CD8-positive, alpha-beta memory T cell (primary cell): ENCODE data around the gene PEX11B. TPM values are rescaled to one million over a fixed set of nuclear protein-coding genes. Genes with fewer than 3 reads are reported as not detected.
"Not testable (repeated sequence)": the region's sequence is repeated elsewhere in the genome, so short reads cannot be mapped to it uniquely, and the experiment has no call there.

Source experiments
- CTCF ChIA-PET: fragments of 350-600 bp; sonication (Branson Sonifier 250); formaldehyde crosslinking; loops from one replicate; lab custom pipeline; 2021; ENCODE audit warnings: antibody characterized with exemption; lab: Charles Lee
- POLR2A ChIA-PET: fragments of 350-600 bp; sonication (Branson Sonifier 250); formaldehyde crosslinking; loops from one replicate; lab custom pipeline; 2021; ENCODE audit warnings: antibody characterized with exemption; lab: Charles Lee
- DNase-seq, 5 donors: peaks; one replicate each; pipeline versions ENCODE4 v3.0.0 to v3.0.0-alpha.2; 2020 to 2022; ENCODE audit warnings: mixed read lengths in 1 of 5
- H3K27ac ChIP-seq: one replicate; pipeline ENCODE4 v1.7.0; 2013; ENCODE audit warnings: low read depth, mild to moderate bottlenecking, low read length, moderate library complexity
- H3K27me3 ChIP-seq: 2 replicates; pipeline ENCODE4 v1.7.0; 2013; ENCODE audit warnings: low read length, mild to moderate bottlenecking; ENCODE audit not compliant: insufficient read depth, poor library complexity, severe bottlenecking
- H3K36me3 ChIP-seq: 2 replicates; pipeline ENCODE4 v1.7.0; 2013; ENCODE audit warnings: mild to moderate bottlenecking, low read length, moderate library complexity; ENCODE audit not compliant: insufficient read depth
- H3K4me1 ChIP-seq: 2 replicates; pipeline ENCODE4 v1.7.0; 2013; ENCODE audit warnings: mild to moderate bottlenecking, low read length, moderate library complexity; ENCODE audit not compliant: insufficient read depth
- H3K4me3 ChIP-seq: 2 replicates; pipeline ENCODE4 v1.7.0; 2013; ENCODE audit warnings: mild to moderate bottlenecking, low read length
- H3K9me3 ChIP-seq: 2 replicates; pipeline ENCODE4 v1.7.0; 2013; ENCODE audit warnings: mild to moderate bottlenecking, low read length
- H3K27ac Mint-ChIP-seq, 8 donors: one replicate each; pipeline ENCODE4 v1.8.0; 2020 to 2021; ENCODE audit warnings: mixed read lengths in 8 of 8, mild to moderate bottlenecking in 6 of 8, inconsistent platforms in 3 of 8, moderate library complexity in 3 of 8
- H3K27me3 Mint-ChIP-seq, 2 donors: one replicate each; pipeline ENCODE4 v1.8.0; 2020 to 2021; ENCODE audit warnings: mixed read lengths in 2 of 2, mild to moderate bottlenecking in 1 of 2, moderate library complexity in 1 of 2
- H3K36me3 Mint-ChIP-seq, 3 donors: one replicate each; pipeline ENCODE4 v1.8.0; 2020 to 2021; ENCODE audit warnings: mixed read lengths in 3 of 3, inconsistent platforms in 1 of 3, mild to moderate bottlenecking in 1 of 3
- H3K4me1 Mint-ChIP-seq, 3 donors: one replicate each; pipeline ENCODE4 v1.8.0; 2020 to 2021; ENCODE audit warnings: mixed read lengths in 3 of 3, inconsistent platforms in 1 of 3, mild to moderate bottlenecking in 1 of 3
- H3K4me3 Mint-ChIP-seq, 7 donors: one replicate each; pipeline ENCODE4 v1.8.0; 2020 to 2021; ENCODE audit warnings: mixed read lengths in 7 of 7, mild to moderate bottlenecking in 6 of 7, moderate library complexity in 4 of 7, inconsistent platforms in 2 of 7
- H3K9me3 Mint-ChIP-seq, 5 donors: one replicate each; pipeline ENCODE4 v1.8.0; 2020 to 2022; ENCODE audit warnings: mixed read lengths in 5 of 5, mild to moderate bottlenecking in 3 of 5, moderate library complexity in 2 of 5, inconsistent platforms in 1 of 5
- polyA plus RNA-seq: library from polyadenylated mRNA; unstranded; fragments of 300-500 nt; fragmentation: Illumina TruSeq; gene quantifications from one replicate; pipeline ENCODE4 v1.2.3, GENCODE V29; 2021
- total RNA-seq, 2 experiments: library from RNA; stranded (reverse); gene quantifications; one replicate each; pipeline ENCODE4 v1.2.3, GENCODE V29; 2021

Gene PEX11B
- total and polyA plus RNA-seq, 3 experiments from 2014 or later, result 42.0 to 46.9 (median 43.1) TPM

GRCh38 chr1:145936247-145936646 lies 17.7 kb upstream of the PEX11B start:
- Histone ChIP-seq H3K9me3 (no peaks in the 10 kb centered on the region), H3K36me3 (no peaks in the 10 kb centered on the region), H3K27me3 (no peaks in the 10 kb centered on the region), H3K4me3 (no peak overlapping the region), H3K27ac (no peak overlapping the region), H3K4me1 (peaks cover 22% of the 10 kb centered on the region)
- DNase-seq, result no peak
- H3K9me3 Mint-ChIP-seq, result no peaks in the 10 kb centered on the region
- POLR2A ChIA-PET, result interaction anchor here (0.9 kb wide), 1 partner anchor 9 kb away, joined by 6 read pairs; the partner anchor contains the start of gene RBM8A
- H3K27me3 Mint-ChIP-seq, result no peaks in the 10 kb centered on the region
- CTCF ChIA-PET, result interaction anchor here (3.0 kb wide), 1 partner anchor 9 kb away, joined by 8 read pairs; the partner anchor contains the start of gene RBM8A
- H3K36me3 Mint-ChIP-seq, result peaks cover 0 to 51% (median 13%) of the 10 kb centered on the region in 3 donors
- H3K4me3 Mint-ChIP-seq, result no peak overlapping the region
- H3K27ac Mint-ChIP-seq, result peak overlapping the region in 6 of 8 donors; percentile 0 to 68 (median 49)
- peaks cover 20 to 26% (median 26%) of the 10 kb centered on the region in 3 donors for H3K4me1 Mint-ChIP-seq

GRCh38 chr1:145935708-145936107 lies 17.2 kb upstream of the PEX11B start:
- ChIA-PET POLR2A (interaction anchor here (0.9 kb wide), 1 partner anchor 8 kb away, joined by 6 read pairs; the partner anchor contains the start of gene RBM8A), CTCF (interaction anchor here (3.0 kb wide), 1 partner anchor 8 kb away, joined by 8 read pairs; the partner anchor contains the start of gene RBM8A)
- H3K9me3 ChIP-seq, result no peaks in the 10 kb centered on the region
- no peaks in the 10 kb centered on the region for H3K27me3 ChIP-seq
- no peak for DNase-seq
- peaks cover 22 to 32% (median 31%) of the 10 kb centered on the region in 3 donors for H3K4me1 Mint-ChIP-seq
- H3K36me3 ChIP-seq, result no peaks in the 10 kb centered on the region
- peak overlapping the region in 7 of 8 donors; percentile 7 to 80 (median 68) for H3K27ac Mint-ChIP-seq
- no peak overlapping the region for H3K27ac ChIP-seq
- peaks cover 22% of the 10 kb centered on the region for H3K4me1 ChIP-seq
- H3K9me3 Mint-ChIP-seq, result no peaks in the 10 kb centered on the region
- peaks cover 0 to 50% (median 12%) of the 10 kb centered on the region in 3 donors for H3K36me3 Mint-ChIP-seq
- no peak overlapping the region for H3K4me3 Mint-ChIP-seq
- H3K4me3 ChIP-seq, result no peak overlapping the region
- no peaks in the 10 kb centered on the region for H3K27me3 Mint-ChIP-seq

GRCh38 chr1:145932522-145933009 lies 14.0 kb upstream of the PEX11B start:
- H3K27me3 ChIP-seq, H3K27ac ChIP-seq, H3K4me3 ChIP-seq, H3K27me3 Mint-ChIP-seq, H3K36me3 ChIP-seq, H3K9me3 Mint-ChIP-seq, POLR2A ChIA-PET, H3K9me3 ChIP-seq: not testable (repeated sequence)
- H3K36me3 Mint-ChIP-seq, result peaks cover 0 to 38% (median 12%) of the 10 kb centered on the region in 3 donors
- DNase-seq, result peak in 4 of 5 donors; percentile 27 to 60 (median 52)
- H3K4me1 ChIP-seq, result peaks cover 31% of the 10 kb centered on the region
- H3K4me3 Mint-ChIP-seq, result peak overlapping the region; percentile 69 to 84 (median 75)
- peaks cover 25 to 40% (median 37%) of the 10 kb centered on the region in 3 donors for H3K4me1 Mint-ChIP-seq
- peak overlapping the region; percentile 89 to 98 (median 95) for H3K27ac Mint-ChIP-seq
- CTCF ChIA-PET, result interaction anchor here (1.0 to 2.8 kb wide), 5 partner anchors 22 to 46 kb away, joined by 3 to 11 read pairs (median 4); partner anchors contain the start of genes ANKRD34A, LIX1L and POLR3GL

- Histone ChIP-seq H3K4me1 (peaks cover 37% of the 10 kb centered on the region), H3K27ac (peak overlapping the region; percentile 93), H3K36me3 (peaks cover 9% of the 10 kb centered on the region), H3K9me3 (no peaks in the 10 kb centered on the region), H3K4me3 (peak overlapping the region; percentile 89), H3K27me3 (no peaks in the 10 kb centered on the region)
- peak in 1 of 5 donors; percentile 4 for DNase-seq
- Mint-ChIP-seq H3K36me3 (peaks cover 0 to 17% (median 3%) of the 10 kb centered on the region in 3 donors), H3K27ac (peak overlapping the region in 7 of 8 donors; percentile 74 to 92 (median 83)), H3K27me3 (no peaks in the 10 kb centered on the region), H3K9me3 (no peaks in the 10 kb centered on the region), H3K4me1 (peaks cover 18 to 30% (median 28%) of the 10 kb centered on the region in 3 donors), H3K4me3 (peak overlapping the region in 5 of 7 donors; percentile 47 to 84 (median 74))
- ChIA-PET CTCF (interaction anchor here (0.5 to 2.3 kb wide), 22 partner anchors 9 to 82 kb away, joined by 3 to 24 read pairs (median 6); partner anchors contain the start of genes ANKRD34A, ITGA10, LIX1L and NUDT17), POLR2A (interaction anchor here (0.6 to 3.9 kb wide), 21 partner anchors 8 to 109 kb away, joined by 3 to 87 read pairs (median 6); partner anchors contain the start of genes ANKRD34A, ANKRD35, LIX1L and NUDT17)
These were observed 9.6 kb upstream of the PEX11B start for GRCh38 chr1:145927916-145928643.

- Mint-ChIP-seq H3K27ac (peak within 1 kb of the TSS in 4 of 8 donors; percentile 74 to 92 (median 82)), H3K36me3 (peaks cover 0 to 19% (median 3%) of the 10 kb centered on the region in 3 donors), H3K4me1 (peaks cover 10 to 22% (median 20%) of the 10 kb centered on the region in 3 donors), H3K4me3 (peak within 1 kb of the TSS in 3 of 7 donors; percentile 47 to 84 (median 57)), H3K27me3 (no peaks in the 10 kb centered on the region), H3K9me3 (no peaks in the 10 kb centered on the region)
- POLR2A ChIA-PET, result interaction anchor here (0.6 to 3.9 kb wide), 23 partner anchors 9 to 110 kb away, joined by 3 to 87 read pairs (median 6); partner anchors contain the start of genes ANKRD34A, ANKRD35, LIX1L and NUDT17
- peak within 1 kb of the TSS; percentile 93 for H3K27ac ChIP-seq
- no peaks in the 10 kb centered on the region for H3K9me3 ChIP-seq
- H3K27me3 ChIP-seq, result no peaks in the 10 kb centered on the region
- peak; percentile 85 to 97 (median 96) for DNase-seq
- H3K4me3 ChIP-seq, result peak within 1 kb of the TSS; percentile 89
- CTCF ChIA-PET, result interaction anchor here (0.7 to 2.3 kb wide), 21 partner anchors 9 to 81 kb away, joined by 3 to 24 read pairs (median 7); partner anchors contain the start of genes ANKRD34A, ITGA10, LIX1L and NUDT17
- peaks cover 29% of the 10 kb centered on the region for H3K4me1 ChIP-seq
- peaks cover 9% of the 10 kb centered on the region for H3K36me3 ChIP-seq
These were observed 8.8 kb upstream of the PEX11B start, which contains the start of gene RBM8A for GRCh38 chr1:145927063-145927886. Gene RBM8A, minus strand, starts transcription at chr1:145927484. Its CDS starts 58 bp downstream, at chr1:145927426.

- no peak overlapping the region for H3K27ac Mint-ChIP-seq
- Histone ChIP-seq H3K27ac (peak overlapping the region; percentile 93), H3K36me3 (peaks cover 9% of the 10 kb centered on the region), H3K4me1 (peaks cover 23% of the 10 kb centered on the region), H3K9me3 (no peaks in the 10 kb centered on the region), H3K27me3 (no peaks in the 10 kb centered on the region), H3K4me3 (peak overlapping the region; percentile 89)
- DNase-seq, result peak in 1 of 5 donors; percentile 6
- H3K36me3 Mint-ChIP-seq, result peaks cover 0 to 19% (median 2%) of the 10 kb centered on the region in 3 donors
- no peaks in the 10 kb centered on the region for H3K9me3 Mint-ChIP-seq
- peaks cover 7 to 17% (median 15%) of the 10 kb centered on the region in 3 donors for H3K4me1 Mint-ChIP-seq
- POLR2A ChIA-PET, result interaction anchor here (0.6 to 3.9 kb wide), 14 partner anchors 8 to 103 kb away, joined by 3 to 87 read pairs (median 7); partner anchors contain the start of genes ANKRD34A, LIX1L, NUDT17 and PEX11B
- CTCF ChIA-PET, result interaction anchor here (1.4 to 2.3 kb wide), 11 partner anchors 11 to 81 kb away, joined by 3 to 24 read pairs (median 8); partner anchors contain the start of genes ANKRD34A, LIX1L, NUDT17 and PIAS3
- no peak overlapping the region for H3K4me3 Mint-ChIP-seq
- H3K27me3 Mint-ChIP-seq, result no peaks in the 10 kb centered on the region
These were observed 8.2 kb upstream of the PEX11B start for GRCh38 chr1:145926686-145927062.

GRCh38 chr1:145922266-145922665 lies 3.7 kb upstream of the PEX11B start:
- Mint-ChIP-seq H3K27ac (no peak overlapping the region), H3K9me3 (no peaks in the 10 kb centered on the region), H3K27me3 (no peaks in the 10 kb centered on the region), H3K4me3 (no peak overlapping the region), H3K36me3 (peaks cover 0 to 35% (median 1%) of the 10 kb centered on the region in 3 donors), H3K4me1 (peaks cover 31 to 40% (median 34%) of the 10 kb centered on the region in 3 donors)
- H3K27me3 ChIP-seq, result no peaks in the 10 kb centered on the region
- ChIA-PET CTCF (interaction anchor here (1.8 kb wide), 1 partner anchor 77 kb away, joined by 7 read pairs; the partner anchor contains the start of gene NUDT17), POLR2A (no interaction called here)
- no peak overlapping the region for H3K4me3 ChIP-seq
- no peak overlapping the region for H3K27ac ChIP-seq
- peaks cover 9% of the 10 kb centered on the region for H3K36me3 ChIP-seq
- no peaks in the 10 kb centered on the region for H3K9me3 ChIP-seq
- no peak for DNase-seq
- peaks cover 30% of the 10 kb centered on the region for H3K4me1 ChIP-seq
